M059J (cell line): ENCODE data around the gene ZNF22. TPM values are rescaled to one million over a fixed set of nuclear protein-coding genes. Genes with fewer than 3 reads are reported as not detected.

ENCODE experiments used
- DNase-seq: peaks from one replicate; pipeline ENCODE4 v3.0.0-alpha.2; 2012; ENCODE audit warnings: low read depth
- total RNA-seq: library from RNA; depleted of rRNA; stranded (reverse); fragments of >200 nt; shearing (Covaris generic); gene quantifications from 2 replicates; pipeline ENCODE4 v1.2.3, GENCODE V29; 2014; rRNA removed

ZNF22 gene
- total RNA-seq, 1 experiment from 2014 or later: 25.5 TPM

GRCh38 chr10:45015590-45015989, 14.9 kb downstream of the ZNF22 start:
- no peak for DNase-seq

- DNase-seq: peak; percentile 44
Measured at GRCh38 chr10:45023426-45023825, 22.7 kb downstream of the ZNF22 start.

GRCh38 chr10:45034301-45034700, 33.6 kb downstream of the ZNF22 start:
- DNase-seq: peak; percentile 32

- DNase-seq: no peak
Measured at GRCh38 chr10:45035673-45036072, 35.0 kb downstream of the ZNF22 start.

GRCh38 chr10:45040921-45041542, 40.3 kb downstream of the ZNF22 start:
- no peak for DNase-seq

- no peak for DNase-seq
Measured at GRCh38 chr10:45044290-45044689, 43.6 kb downstream of the ZNF22 start.

- DNase-seq: no peak
Measured at GRCh38 chr10:45050551-45051235, 50.0 kb downstream of the ZNF22 start.

GRCh38 chr10:45052700-45053099, 52.0 kb downstream of the ZNF22 start:
- no peak for DNase-seq

- no peak for DNase-seq
Measured at GRCh38 chr10:45053569-45054100, 52.9 kb downstream of the ZNF22 start.

Other genes starting within 250 kb of the ZNF22 start
- gene TMEM72, start 89.6 kb upstream of the ZNF22 start, total RNA-seq: 2.2 TPM in 1 of 2 replicates, not detected in the other
- gene RASSF4, start 41.1 kb upstream of the ZNF22 start, total RNA-seq: 8.4 and 13.4 TPM in 2 replicates
- 38.0 and 38.8 TPM in 2 replicates for gene DEPP1, start 22.1 kb upstream of the ZNF22 start, total RNA-seq